GM19035 (cell line): ENCODE measurements around the gene CARTPT.

Experiments
- ATAC-seq: cut with Tn5 transposase; IDR thresholded peaks from one replicate; pipeline ENCODE4 v1.9.1; 2021; ENCODE audit not compliant: unreplicated experiment

Gene CARTPT

DNA sequence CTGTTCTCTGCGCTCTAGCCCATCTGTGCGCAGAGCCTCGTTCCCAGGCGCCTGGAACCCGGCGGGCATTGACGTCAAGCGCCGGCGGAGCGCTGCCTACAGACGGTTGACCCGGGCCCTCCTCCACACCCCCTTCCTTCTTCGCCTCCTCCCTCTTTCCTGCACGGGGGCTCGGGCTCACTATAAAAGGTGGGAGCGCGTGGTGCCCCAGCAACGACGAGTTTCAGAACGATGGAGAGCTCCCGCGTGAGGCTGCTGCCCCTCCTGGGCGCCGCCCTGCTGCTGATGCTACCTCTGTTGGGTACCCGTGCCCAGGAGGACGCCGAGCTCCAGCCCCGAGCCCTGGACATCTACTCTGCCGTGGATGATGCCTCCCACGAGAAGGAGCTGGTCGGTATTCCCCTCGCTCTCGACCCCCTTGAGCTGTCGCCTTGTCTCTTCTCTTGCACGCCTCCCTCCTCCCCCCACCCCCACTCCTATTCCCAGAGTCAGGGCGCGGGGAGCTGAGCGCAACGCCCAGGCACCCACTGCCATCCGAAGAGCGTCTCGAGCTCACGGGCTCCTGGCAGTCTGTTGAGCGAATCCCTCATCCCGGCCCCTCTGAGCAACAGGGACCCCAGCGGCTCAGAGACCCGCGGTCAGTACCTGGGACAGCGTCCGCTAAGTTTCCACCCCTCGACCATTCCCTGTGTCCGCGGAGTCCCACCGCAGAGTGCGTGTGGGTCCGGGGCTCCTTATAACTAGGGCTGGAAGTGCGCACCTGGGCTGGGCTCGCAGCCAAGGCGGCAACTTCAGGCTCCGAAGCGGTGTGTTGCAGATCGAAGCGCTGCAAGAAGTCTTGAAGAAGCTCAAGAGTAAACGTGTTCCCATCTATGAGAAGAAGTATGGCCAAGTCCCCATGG lies at the start of gene CARTPT:
Gene CARTPT (plus strand): TSS at position 213 of the 902 bp plus-strand sequence. CDS start 19 bp downstream, at position 232.
- no peak for ATAC-seq

DNA sequence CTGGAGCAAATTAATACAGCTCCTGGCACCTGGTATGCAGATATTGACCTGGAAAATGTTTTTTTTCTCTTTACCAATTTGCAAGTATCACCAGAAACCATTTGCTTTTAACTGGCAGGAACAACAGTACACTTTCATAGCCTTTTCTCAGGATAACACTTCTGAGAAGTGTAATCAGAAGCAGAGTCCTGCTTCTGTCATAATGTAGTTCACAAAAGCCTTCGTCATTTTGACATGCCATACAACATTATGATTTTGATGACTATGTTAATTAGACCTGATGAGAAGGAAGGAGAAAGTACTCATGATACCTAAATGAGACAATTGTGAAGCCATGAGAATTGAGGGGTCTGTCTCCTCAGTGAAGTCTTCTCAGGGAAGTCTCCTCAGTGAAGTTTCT lies 41.1 kb upstream of the CARTPT start:
- ATAC-seq = no peak

DNA sequence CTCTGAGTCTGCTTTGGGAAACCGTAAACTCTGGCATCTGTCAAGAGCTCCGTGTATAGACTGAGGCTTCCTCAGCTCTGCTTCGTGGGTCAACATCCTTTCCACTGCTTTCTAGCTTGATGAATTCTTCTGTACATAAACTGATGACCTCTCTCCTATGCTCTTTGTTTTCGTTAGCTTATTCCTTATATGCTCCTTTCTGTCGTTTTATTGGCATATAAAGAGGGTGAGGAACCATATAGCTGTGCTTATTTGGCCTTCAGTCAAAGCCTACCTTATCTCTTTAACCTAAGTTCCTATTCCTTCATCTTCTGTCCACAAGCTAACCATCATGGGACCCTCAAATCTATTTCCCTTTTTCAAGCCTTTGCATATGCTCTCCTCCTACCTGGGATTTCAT lies 39.4 kb upstream of the CARTPT start:
- ATAC-seq = no peak

DNA sequence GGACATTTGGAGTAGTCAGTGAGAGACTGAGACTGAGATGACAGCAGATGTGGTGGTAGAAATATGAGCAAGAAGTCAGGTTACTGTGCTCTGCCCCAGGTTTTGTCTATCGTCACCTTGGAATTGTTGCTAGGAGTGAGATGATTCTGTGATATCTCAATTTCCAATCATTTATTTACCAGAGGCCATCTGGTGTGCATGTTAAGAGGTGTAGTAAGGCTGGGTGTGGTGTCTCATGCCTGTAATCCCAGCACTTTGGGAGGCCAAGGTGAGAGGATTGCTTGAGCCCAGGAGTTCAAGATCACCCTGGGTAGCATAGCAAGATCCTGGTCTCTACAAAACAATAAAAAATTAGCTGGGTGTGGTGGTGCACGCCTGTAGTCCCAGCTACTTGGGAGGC lies 38.6 kb upstream of the CARTPT start:
- no peak for ATAC-seq

DNA sequence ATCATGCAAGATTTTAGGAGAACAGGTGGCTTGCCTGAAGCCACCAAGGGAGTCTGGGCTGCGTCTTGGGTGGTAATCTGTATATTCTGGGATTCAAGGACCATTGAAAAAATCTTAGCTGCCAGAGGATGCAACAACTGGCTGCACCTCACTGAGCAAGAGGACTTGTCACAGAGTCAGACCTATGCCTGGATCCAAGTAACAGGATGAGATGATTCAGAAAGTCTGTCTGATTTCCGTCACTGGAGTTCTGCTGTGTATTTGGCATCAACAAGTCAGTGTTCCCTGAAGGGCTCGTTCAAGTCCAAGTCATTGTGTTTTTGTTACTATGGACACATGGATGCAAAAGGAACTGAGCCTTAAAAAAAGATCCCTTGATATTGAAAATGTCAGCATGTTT lies 37.8 kb upstream of the CARTPT start:
- ATAC-seq = no peak

DNA sequence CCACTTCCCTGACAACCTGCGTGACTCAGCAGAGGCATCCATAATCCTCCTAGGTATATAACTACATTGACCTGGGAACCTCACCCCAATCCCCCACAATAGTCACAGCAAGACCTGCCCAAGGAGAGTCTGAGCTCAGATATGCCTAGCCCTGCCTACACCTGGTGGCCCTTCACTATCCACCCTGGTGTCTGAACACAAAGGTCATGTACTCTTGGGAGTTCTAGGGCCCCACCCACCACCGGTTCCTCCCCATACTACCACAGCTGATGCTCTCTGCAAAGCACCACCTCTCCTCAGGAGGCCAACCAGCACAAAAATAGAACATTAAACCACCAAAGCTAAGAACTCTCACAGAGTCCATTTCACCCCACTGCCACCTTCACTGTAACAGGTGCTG lies 34.8 kb upstream of the CARTPT start:
- ATAC-seq = no peak

DNA sequence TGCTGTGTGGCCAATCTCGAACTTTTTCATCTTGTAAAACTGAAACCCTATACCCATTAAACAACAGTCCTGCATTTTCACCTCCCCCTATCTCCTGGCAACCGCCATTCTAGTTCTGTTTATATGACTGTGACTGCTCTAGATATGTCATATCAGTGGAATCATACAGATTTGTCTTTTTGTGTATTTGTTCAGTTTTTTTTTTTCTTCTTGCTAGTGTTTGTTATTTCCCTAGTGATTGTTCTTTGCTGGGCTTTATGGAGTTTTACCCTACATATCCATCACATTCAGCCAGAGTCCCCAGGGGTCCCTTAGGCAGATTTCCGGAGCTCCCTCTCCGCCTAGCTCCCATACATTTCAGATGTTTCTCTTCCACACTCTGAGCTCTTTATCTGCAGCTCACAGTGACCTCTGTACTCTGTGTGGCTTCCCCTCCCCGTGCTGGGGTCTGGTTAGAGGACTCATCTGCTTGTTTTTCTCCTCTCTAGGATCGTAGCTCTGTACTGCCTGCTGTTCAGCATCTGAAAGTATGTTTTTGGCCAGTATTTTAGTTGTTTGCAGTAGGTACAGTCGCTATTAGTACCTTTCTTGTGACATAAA lies 25.1 kb upstream of the CARTPT start:
- no peak for ATAC-seq

DNA sequence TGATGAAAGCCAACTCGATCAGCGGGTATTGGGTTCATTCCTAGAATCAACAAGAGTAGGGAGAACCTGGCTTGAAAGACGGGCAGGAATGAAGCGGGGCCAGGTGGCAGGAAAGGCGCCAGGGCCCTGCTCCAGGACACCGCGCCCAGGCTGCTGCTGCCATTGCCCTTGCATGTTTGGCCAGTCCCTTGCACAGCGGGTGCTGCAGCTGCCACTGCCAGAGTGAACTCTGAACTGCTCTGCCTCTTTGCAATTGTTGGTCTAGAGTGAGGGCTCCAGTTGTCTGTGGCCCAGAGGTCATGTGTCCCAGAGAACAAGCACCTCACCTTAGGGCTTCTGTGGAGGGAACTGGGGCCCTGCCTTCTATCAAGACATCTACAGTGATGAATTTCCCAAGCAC lies 24.0 kb upstream of the CARTPT start:
- no peak for ATAC-seq

DNA sequence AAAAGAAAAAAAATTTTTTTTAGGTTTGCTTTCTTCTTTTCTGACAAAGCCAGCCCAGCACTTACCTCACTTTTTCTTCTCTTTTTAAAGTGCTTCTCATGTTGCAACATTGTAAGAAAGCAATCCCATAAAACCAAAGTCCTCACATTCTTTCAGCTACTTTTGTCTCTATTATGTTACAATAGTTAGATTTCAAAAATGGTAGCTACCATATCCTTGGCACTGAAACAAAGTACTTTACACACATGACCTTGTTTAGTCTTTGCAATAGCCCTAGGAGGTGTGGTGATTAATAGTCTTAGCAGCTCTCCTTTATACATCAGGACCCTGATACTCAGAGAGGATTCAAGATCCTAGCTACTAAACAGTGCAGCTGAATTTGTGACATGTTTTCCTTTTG lies 23.5 kb upstream of the CARTPT start:
- no peak for ATAC-seq

DNA sequence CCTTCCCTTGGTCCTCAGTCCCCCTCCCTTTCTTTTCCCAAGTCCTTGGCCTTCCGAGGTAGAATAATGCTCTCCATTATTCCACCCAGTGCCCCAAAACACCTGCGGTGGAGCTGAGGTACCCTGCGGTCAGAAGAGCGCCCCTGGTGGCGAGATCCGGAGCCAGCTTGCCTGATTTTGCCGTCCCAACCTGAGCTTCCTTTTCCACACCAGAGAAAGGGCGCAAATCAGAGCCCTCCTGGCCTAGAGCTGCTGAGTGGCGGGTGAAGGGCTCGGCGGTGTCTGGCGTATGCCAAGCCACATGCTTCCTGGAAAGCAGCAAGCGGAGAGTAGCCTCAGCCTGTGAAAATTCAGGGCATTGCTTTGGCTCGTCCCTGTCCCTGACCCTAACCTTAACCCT lies 21.1 kb upstream of the CARTPT start:
- ATAC-seq = no peak

DNA sequence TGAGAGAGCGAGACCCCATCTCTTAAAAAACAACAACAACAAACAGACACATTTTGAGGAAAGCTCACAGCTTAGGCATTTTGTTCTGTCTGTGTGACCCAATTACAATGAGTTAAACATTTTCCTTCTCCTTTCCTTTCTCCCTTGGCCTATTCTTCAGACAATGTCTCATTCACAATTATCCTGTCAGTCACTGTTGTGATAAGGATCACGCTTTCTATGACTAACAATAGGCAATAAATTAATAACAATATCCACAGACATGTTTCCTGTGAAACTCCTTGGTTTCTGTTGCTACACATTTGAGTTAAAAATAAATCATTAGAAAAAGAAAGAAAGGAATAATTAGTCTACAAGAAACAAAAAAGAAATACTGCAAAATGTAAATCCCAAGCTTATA lies 19.8 kb upstream of the CARTPT start:
- no peak for ATAC-seq

DNA sequence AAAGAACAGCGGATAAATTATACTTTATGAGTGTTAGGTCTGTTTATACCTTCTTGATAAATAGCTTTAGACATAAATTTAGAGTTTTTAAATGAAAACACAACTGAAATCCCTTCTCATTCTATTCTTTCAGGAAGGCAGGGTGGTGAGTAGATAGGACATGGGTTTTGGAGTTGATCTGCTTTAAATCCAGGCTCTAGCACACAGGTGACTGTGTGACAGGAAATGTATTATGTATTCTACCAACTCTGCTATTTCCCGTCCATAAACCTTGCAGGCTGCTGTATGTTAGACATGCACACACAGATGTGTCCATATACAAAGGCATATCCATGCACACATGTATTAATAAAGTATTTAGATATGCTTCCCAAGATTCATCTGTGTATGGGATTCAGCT lies 19.3 kb upstream of the CARTPT start:
- no peak for ATAC-seq

DNA sequence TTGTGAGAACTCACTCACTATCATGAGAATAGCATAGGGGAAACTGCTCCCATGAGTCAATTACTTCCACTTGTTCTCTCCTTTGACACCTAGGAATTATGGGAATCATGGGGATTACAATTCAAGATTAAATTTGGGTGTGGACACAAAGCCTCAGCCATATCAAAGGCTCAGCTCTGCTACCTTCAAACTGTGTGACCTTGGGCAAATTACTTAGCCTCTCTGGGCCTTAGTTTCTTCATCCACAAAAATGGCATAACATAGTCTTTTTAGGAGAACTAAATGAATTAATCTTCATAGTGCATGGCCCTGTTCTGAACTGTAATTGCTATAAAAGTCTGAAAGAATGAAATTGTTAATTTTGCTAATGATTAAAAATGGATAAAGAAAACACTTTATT lies 18.3 kb upstream of the CARTPT start:
- no peak for ATAC-seq

DNA sequence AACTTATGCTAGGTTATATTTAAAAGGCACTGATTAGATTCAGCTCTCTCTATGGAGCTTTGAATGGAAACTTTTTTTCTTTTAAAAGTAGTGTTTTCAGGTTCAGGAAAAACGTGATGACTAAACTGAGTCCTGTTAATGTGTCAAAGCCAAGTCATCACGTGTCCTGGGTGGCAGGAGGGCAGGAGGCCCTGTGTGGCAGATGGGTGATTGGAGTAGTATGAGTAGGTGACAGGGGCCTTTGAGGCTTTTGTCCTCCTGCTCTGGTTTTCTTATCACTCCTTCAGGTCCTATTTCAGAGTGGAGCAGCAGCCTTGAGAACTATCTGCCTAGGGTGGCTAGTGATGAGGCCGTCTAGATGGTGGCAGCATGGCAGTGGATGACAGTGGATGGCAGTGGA lies 17.7 kb upstream of the CARTPT start:
- no peak for ATAC-seq

DNA sequence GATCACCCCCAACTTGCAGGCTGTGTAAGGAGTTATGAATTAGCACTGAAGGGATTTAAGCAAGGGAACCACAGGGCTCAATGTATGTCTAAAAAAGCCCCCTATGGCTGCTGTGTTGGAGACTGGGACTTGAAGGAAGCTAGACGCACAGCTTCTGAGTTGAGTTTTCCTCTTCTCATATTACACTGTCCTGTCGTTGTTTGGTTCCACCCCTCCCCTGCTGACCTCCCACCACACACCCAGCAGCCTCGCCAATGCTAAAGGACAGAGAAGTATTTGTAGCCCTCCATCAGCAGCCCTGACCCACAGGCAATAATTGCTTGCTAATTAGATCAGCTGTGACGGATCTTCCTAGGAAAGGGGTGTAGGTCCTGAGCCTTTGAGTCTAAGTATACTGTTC lies 15.1 kb upstream of the CARTPT start:
- ATAC-seq = no peak

DNA sequence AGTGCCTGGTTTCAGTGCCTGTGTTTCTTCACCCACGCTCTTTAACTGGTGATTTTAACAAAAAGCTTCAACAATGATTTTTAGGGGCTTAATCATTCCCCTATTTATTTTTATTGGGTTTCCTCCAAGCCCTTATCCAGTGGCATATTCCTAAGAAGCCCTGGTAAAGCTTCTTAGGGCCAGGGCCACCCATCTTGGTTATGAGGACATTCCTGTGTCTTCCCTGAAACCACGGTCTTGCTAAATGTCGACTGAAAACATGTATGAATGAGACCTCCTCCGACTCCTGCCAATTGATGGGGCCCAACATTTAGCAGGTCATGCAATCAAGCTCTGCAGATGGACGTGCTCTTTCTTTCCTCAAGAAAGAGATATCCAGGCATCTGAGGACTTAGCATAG lies 13.7 kb upstream of the CARTPT start:
- ATAC-seq = no peak

DNA sequence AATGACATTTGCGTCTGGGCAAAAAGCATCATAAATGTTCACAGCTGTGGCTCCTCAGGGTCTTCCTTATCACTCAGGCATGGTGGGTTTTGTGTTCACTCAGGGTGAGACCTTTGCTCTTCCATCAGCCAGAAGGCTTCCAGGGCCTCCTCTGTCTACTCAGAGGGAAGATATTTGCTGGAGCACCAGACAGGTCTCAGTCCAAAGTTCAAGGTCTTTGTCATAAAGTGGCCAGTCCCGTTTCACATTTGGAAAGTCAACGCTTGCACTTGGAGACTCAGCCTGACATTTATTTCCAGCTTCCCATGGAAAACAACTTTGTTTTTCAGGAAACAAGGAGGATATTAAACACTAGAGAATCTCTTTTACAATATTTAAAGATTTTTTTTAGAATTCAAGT lies 12.2 kb upstream of the CARTPT start:
- no peak for ATAC-seq

DNA sequence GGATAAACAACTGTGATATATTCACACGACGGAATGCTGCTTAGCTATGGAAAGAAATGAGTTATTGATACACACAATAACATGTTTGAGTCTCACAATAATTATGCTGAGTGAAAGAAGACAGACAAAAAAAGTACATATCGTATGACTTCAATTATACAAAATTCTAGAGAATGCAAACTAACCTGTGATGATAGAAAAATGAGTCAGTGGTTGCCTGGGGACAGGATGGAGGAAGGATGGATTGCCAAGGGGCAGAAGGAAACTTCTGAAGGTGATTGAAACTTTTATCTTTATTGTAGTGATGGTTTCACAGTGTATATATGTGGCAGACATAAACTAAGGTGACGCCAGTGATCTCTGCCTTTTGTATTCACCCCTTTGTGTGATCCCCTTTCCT lies 7.5 kb upstream of the CARTPT start:
- ATAC-seq = no peak

DNA sequence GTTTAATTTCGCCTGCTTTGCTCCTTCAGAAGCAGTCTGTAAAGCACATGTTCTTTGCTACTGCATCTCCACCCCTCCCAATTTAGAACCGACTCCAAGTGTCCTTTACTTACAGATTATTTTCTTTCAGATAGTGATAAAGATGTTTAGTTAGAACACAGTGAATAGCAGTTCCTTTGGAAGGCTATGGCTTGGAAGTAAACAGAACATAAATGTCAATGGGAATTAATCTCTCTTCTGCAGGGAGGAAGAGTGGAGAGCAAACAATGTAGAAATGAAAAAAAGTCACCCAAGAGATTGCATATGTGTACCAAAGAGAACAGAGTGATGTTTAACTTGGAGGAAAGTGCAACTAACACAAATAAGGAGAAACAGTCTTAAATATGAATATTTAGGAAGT lies 4.2 kb upstream of the CARTPT start:
- no peak for ATAC-seq

DNA sequence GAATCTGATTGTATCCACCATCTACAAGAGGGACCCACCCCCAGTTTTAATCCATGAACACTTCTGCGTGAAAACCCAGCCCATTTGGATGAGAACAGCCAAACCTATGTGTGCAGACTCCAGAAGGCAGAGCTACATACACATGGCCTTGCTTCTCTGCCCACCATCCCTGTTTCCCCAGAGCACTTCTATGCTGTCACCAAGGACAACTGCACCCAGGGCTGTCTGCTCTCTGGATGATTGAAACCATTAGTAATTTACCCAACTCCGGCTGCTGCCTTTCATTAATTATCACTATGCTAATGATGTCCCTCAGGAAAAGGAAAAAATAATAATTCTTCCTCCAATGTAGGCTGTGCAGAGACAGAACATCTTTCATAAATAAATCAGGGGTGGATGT lies 8.9 kb downstream of the CARTPT start:
- ATAC-seq = no peak

DNA sequence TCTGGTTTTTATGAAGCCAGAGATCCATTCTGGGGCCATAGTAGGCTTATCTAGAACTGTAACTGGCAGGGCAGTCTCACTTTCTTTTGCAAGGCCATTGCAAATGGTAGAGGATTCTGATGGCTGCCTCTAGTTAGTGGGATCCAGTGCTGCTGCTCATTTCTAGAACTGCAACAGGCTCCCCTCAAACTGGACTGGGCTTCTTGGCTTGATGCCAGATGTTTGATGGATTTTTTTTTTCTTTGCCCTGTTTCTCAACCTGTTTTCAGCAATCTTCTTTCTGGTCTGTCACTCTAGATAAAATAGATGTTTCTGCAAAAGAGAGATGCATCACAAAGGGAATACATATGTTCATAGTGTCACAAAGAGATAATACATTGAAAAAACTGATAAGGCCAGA lies 11.9 kb downstream of the CARTPT start:
- no peak for ATAC-seq

DNA sequence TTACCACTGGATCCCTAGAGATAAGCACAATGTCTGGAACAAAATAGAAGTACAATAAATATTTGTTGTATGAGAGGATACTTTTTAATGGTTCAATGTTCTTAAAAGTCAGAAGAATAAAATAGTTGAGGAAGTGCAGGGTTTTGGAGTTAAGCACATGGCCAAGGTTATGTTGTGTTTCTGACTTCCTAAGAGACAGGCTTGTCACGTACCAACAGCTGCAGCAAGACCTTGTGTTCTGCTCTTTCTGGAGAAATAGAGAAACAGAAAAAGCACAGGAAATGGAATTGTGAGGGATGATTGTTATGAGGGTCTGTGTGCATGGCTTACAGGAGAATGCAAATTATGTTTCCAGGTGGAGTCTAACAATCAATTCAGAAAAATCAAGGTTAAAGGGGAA lies 12.9 kb downstream of the CARTPT start:
- ATAC-seq = no peak

DNA sequence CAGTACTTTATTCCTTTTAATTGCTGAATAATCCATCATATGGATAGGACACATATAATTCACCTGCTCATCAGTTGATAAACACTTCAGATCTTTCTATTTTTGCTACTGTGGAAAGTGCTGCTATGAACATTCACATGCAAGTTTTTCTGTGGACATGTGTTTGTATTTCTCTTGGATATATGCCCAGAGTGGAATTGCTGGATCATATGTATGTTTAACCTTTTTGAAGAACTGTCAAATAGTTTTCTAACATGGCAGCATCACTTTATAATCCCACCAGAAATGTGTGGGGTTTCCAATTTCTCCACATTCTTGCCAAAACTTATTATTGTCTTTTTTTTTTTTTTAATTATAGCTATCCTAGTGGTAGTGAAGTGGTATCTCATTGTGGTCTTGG lies 15.1 kb downstream of the CARTPT start:
- no peak for ATAC-seq
